LHCN-M2 (cell line): ENCODE results near the gene PLIN4. TPM values are rescaled to one million over a fixed set of nuclear protein-coding genes. Genes with fewer than 3 reads are reported as not detected.

Experiments used
- DNase-seq: peaks from one replicate; pipeline ENCODE4 v3.0.0-alpha.2; 2012; ENCODE audit warnings: low read depth
- total RNA-seq: library from RNA; depleted of rRNA; stranded (reverse); fragments of >200 nt; gene quantifications from 2 replicates; pipeline ENCODE4 v1.2.3, GENCODE V29; 2014

Gene PLIN4
- total RNA-seq, 1 experiment from 2014 or later: under 0.01 TPM

DNA sequence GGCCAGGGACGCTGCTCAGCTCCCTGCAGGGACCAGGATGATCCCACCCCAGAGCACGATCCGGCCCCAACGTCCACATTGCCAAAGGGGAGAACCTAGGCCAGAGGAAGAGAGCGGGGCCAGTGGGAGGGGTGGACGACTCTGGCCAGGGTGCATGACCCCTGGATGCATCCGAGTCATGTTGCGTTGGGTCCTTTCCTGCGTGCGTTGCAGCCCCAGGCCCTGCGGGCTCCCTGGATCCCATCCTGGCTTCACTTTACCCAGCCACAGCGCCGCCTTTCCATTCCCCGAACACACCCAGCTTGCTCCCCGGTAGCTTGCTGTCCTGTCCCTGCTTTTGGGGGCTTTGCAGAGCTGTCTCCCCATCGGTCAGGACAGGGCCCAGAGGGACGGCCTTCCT is 10.5 kb downstream of the PLIN4 start:
- DNase-seq: no peak

DNA sequence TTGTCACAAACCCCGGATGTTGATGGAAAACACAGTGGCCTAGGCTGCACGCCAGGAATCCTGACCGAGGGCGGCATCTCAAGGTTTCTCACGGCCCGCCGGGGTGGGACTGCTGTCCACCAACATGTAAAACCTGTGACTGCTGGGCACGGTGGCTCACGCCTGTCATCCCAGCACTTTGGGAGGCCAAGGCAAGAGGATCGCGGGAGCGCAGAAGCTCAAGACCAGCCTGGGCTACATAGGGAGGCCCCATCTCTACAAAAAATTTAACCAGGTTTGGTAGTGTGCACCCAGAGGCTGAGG is 11.2 kb downstream of the PLIN4 start:
- DNase-seq: no peak

DNA sequence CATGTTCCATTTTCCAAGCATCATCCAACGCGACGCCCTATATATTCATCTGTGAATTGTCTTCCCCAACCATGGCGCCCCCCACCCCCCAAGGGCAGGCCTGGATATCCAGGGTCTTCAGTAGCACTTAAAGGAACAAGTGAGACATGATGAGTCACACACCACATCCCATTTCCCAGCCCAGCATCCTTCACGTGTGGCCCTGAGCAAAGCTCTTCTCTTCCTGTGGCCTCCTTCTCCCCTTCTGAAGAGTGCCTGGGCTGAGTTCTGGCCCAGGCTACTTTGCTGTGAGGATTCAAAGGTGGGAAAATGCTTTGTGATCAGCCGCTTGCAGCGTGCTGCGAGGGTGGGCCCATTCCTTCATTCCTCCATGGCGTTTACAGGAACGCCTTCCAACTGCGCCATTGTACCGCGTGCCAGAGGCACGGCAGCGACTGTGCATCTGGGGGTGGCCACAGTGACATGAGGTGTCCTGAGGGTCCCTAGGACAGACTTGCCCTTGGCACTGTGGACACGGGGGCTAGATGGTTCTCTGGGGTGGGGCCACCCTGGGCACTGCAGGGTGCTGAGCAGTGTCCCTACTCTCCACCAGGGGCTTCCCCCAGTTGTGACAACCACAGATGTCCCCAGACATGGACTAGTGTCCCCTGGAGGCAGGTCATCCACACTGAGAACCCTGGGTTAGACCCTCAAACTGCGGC is 11.7 kb downstream of the PLIN4 start:
- peak; percentile 71 for DNase-seq

DNA sequence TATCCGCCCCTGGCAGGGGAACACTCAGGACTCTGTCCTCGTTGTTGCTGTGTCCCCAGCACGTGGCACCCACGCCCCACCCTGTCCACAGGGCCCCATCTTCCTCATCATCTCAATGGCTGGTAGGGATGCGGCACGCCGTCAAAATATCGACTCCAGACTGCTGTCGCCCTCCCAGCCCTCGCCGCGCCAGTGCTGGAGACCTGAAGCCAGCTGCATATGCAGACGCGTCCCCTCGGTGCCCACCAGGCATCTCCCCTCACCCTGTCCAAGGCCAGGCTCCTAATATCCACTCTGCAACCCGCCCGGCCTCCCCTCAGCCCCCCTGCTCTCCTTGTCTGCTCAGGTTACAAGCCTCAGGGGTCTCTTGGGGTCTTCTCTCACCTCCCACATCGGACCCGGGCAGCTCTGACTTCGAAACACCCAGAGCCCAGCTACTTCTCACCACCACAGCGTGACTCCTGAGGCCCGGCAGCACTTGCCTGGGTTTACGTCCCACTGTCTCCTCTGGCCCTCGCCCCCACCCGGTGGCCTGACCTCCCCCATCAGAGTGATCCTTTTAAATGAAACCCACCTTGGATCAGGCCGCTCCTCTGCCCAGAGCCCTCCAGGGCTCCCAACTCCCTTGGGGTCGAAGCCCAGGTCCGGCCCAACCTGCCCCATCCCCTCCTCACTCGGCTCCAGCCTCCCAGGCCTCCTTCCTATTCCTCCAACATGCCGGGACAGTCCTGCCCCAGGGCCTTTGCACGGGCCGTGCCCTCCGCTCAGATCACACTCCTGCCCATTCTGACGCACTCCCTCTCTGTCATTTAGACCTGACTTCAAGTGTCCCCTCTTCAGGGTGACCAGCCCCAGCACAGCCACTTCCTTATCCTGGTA is 12.5 kb downstream of the PLIN4 start:
- no peak for DNase-seq

DNA sequence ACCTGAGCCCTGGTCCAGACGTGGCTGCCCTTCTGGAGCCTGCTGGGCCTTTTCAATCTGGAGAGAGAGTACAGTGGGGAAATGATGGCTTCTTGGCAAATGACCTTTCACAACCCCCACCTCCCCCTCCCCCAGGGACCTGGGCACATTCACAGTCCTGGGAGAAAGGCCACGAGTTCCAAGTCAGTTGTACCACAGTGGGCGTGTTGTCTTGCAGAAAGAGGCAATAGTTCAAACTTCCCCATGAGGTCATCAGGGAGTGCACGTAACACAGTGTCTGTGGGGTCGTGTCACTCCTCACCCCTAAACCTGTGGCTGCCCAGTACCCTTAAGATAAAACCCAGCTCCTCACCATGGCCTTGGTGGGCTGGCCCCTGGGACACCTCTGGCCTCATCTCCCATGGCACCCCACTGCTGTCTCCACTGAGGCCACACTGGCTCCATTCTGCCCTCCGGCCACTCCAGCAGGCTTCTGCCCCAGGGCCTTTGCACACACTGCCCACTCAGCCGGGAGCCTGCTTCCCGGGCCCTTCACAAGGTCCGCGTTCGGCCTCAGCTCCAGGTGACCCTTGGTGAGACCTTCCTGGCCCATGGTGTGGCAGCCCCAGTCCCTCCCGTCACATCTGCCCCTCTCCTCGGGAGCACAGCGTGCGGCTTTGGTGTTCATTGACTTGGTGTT is 13.3 kb downstream of the PLIN4 start:
- DNase-seq: peak; percentile 19

DNA sequence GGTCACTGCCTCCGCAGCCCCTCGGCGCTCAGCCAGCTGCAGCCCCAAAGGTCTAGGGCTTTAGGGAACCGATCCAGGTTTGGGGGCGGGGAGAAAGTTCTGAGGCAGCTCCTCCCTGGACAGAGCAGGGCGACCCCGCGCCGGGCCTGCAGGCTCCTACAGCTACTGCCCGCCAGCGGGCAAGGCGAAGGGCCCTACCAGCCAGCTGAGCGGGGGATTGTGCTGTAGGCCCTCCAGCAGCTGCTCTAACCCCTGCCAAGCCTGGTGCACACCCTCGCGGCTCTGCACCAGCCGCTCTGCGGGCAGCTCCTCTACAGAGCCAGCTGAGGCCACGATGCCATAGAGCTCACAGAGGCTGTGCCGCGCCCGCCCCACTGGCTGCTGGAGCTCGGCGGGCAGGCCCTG is 14.0 kb downstream of the PLIN4 start:
- peak; percentile 24 for DNase-seq

DNA sequence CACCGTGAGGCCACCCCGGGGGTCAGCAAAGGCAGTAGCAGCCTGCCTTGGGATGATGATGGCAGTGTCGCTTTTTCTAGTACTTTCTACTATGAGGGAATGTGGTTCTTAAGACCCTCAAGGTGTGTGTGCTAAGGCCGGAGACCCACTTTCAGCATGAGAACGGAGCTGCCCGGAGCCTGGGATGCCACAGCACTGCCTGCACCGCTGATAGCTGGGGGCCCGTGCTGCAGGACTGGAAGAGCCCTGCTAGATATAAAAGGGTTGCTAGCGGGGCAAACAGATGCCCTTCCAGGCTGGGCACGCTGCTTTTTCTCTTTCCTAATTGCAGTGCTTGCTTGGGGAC is 14.5 kb downstream of the PLIN4 start:
- DNase-seq: no peak

DNA sequence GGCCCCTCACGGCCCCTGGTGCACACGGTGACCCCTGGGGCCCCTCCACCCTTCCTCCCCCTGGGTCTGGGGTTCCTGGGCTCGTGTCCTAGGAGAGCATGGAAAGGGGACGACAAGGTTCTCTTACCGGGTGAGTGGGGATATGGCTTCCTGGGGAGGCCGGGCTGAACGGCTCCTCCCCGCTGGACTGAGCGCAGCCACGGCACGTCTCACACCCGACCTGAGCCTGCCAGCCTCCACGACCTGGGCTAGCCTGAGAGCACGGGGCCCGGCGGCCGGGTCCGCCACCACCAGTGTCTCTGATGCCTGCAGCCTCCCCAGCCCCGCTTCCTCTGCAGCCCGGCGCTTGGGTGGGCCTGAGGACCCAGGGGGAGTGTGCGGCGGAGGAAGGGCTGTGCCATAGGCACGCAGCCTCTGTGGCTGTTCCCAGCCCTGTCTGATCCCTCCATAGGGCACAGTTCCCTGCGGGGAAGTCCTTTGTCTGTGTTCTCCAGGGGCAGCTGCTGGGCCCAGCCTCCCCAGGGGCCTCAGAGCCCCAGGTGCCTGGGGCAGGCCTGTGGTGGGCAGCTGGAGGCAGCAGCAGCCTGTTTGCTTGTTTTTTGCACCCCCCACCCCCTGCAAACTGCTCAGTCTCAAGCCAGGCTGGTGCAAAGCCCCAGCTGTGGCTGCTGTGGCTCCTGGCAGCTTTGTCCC is 15.0 kb downstream of the PLIN4 start:
- no peak for DNase-seq

DNA sequence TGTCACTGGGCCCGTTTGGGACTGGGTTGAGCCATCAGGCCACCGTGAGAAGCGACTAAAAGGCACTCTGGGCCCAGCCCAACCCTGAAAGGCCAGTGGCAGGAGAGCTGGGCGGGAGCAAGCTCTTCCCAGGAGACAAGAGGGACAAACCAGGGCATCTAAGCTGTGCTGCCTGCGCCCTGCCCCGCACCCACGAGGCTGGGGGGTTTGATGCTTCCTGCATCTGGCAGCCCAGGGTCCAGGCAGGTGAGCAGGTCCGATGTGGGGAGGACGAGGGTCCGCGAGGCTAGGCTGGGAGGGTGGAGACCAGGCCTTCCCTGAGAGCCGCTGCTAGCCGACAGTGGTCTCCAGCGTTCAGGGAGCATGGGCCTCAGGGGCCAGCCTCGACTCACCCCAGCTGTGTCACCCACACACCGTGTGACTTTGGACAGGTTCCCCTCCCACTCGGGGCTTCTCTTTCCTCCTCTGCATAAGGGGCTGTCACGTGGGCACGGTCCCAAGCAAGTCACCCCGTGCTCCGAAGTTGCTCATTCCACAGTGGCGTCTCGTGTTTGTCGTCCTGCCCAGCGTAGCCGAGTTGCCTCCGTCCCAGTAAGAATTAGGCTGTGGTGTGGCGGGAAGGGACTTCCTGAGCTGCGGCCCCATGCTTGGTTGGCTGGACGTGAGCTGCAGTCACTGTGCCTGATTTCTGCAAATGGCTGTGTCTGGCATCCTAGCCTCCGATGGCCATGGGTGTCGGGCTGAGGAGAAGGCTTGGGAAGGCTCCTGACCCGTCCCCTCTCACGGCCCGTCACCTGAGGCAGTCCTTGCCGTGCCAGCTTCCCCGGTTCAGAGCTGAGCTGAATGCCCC is 15.8 kb downstream of the PLIN4 start:
- DNase-seq: no peak

DNA sequence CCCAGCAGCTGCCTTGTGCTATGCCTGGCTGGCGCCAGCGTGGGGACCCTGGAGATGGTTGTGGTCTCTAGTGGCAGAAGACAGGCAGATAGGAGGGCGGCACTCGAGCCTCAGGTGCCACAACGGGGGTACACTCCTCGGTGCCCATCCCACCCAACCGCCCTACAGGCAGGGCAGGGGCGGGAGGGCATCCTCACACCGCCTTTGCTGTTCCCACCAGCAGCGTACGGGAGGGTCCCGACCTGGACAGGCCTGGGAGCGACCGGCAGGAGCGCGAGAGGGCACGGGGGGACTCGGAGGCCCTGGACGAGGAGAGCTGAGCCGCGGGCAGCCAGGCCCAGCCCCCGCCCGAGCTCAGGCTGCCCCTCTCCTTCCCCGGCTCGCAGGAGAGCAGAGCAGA is 16.6 kb downstream of the PLIN4 start:
- DNase-seq: no peak

DNA sequence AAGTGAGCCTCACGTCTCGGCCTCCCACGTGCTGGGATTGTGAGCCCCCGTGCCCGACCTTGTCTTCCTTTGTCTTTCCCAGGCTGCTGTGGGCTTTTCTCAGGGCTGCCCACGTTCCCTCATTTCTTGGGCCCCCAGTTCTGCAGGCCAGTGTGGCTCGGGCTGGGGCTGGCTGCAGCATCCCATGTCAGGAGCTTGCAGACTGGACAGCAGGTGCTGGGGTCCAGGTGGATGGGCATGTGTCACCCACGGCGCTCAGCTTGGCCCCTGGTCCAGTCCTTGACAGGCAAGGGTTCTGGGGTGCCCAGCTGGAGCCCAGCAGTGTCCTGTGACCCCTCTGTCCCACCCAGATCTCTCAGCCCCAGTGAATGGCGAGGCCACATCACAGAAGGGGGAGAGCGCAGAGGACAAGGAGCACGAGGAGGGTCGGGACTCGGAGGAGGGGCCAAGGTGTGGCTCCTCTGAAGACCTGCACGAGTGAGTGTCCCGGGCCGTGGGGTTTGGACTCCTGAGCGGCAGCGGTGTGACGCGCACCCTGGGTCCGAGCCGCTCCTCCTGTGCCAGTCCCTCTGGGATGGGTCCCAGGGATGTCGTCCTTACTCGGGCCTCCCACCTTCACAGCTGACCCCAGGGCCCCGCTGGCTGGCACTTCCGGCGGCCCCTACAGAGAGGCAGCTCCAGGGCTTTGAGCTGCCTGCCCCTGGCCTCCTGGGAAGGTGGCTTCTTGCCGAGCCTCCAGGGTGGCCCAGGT is 17.3 kb downstream of the PLIN4 start:
- DNase-seq: no peak

DNA sequence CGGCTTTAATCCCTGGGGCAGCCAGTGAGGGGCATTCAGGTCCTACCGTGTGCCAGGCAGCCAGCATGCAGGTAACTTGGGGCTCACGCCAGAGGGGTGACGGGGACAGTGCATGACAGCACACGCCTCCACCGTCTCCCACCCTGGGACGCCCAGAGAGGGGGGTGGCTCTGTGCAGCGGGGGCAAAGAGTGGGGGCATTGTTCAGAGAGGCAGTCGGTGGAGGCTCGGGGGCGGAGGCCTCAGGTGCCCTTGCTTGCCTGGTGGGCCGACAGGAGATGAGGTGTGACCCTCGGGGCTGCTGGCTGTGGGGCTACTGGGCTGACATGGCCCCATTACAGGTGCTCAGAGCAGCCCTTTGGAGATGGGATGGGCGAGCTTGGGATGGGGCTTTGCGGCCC is 18.4 kb downstream of the PLIN4 start:
- DNase-seq: no peak

DNA sequence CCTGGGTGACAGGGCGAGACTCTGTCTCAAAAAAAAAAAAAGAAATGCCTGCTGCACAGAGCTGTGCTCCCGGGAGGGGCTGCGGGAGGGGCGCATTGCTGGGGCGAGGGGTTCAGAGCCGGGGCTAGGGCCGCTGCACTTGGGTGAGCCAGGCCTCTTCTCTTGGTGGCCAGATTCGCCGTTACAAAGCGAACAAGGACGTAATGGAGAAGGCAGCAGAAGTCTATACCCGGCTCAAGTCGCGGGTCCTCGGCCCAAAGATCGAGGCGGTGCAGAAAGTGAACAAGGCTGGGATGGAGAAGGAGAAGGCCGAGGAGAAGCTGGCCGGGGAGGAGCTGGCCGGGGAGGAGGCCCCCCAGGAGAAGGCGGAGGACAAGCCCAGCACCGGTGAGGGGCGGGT is 19.0 kb downstream of the PLIN4 start:
- no peak for DNase-seq

DNA sequence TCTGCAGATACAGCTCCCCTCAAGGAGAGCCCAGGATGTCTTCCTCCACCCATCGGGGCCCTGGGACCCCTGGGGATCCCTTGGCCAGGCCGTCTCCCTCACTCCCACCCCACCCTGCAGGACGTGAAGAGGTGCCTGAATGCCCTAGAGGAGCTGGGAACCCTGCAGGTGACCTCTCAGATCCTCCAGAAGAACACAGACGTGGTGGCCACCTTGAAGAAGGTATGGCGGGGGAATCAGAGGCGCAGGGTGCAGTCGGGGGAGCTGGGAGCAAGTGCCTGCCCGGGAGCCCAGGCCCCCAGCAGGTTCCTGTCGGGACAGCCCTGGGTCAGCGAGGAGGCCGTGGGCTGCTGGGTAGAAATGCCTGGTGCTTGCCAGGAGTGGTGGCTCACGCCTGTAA is 19.6 kb downstream of the PLIN4 start:
- no peak for DNase-seq

DNA sequence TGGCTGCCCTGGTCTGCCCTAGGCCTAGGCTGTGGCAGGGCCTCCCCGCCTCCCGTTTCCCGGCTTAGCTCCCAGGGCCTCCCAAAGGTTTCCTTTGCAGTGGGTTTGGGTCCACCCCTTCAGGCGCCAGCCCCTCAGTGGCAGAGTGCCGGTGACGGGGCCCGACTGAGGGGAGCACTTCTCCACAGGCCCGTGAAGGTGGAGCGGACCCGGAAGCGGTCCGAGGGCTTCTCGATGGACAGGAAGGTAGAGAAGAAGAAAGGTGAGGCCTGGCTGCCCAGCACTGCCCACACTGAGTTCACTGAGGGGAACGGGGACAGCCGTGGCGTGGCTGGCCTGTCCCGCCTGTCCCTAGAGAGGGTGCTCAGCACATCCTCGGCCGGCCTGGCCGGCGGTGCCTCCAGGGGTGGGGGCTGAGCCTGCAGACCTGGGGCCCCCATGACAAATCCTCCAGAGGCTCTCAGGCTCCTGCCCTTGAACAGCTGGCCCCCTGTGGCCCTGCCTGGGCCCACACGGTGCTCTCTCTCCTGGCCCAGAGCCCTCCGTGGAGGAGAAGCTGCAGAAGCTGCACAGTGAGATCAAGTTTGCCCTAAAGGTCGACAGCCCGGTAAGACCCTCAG is 20.4 kb downstream of the PLIN4 start:
- no peak for DNase-seq

DNA sequence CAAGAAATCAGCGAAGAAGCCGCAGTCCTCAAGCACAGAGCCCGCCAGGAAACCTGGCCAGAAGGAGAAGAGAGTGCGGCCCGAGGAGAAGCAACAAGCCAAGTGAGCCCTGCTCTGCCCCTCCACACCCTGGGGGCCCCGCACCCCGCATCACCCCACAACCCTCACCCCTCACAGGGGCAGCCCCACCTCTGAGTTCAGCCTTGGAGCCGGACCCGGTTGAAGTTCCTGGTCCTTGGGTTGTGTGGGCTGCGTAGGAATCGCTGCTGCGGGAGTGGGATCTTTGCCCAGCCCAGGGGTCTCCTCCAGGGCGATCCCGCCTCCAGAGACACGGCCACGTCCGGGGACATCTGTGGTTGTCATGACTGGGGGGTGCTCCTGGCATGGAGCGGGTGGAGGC is 22.0 kb downstream of the PLIN4 start:
- no peak for DNase-seq

DNA sequence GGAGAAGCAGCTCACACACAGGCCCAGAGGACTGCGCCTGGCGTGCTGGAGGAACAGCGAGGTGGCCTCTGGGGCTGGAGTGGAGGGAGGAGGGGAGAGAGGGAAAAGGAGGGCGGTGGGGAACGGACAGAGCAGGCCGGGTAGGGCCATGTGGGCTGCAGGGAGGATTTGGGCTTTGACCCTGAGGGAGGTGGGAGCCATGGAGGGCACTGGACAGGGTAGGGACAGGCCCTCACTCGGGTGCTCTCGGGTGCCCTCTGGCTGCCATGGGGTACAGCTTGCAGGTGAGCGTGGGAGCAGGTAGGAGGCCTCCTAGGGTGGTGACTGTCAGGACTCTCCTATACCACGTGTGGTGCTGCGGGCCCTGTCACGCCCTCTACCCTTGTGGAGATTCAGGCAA is 22.8 kb downstream of the PLIN4 start:
- no peak for DNase-seq

DNA sequence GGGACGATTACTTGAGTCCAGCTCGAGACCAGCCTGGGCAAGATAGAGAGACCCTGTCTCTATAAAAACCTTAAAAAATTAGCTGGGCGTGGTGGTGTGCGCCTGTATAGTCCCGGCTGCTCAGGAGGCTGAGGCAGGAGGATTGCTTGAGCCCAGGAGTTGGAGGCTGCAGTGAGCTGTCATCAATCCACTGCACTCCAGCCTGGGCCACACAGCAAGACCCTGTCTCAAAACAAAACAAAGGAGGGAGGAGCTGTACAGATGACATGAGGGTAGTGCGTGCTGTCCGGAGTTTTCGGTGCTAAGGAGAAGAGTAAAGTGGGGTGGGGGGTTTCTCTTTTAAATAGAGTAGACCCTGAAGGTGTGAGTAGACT is 23.6 kb downstream of the PLIN4 start:
- DNase-seq: no peak

DNA sequence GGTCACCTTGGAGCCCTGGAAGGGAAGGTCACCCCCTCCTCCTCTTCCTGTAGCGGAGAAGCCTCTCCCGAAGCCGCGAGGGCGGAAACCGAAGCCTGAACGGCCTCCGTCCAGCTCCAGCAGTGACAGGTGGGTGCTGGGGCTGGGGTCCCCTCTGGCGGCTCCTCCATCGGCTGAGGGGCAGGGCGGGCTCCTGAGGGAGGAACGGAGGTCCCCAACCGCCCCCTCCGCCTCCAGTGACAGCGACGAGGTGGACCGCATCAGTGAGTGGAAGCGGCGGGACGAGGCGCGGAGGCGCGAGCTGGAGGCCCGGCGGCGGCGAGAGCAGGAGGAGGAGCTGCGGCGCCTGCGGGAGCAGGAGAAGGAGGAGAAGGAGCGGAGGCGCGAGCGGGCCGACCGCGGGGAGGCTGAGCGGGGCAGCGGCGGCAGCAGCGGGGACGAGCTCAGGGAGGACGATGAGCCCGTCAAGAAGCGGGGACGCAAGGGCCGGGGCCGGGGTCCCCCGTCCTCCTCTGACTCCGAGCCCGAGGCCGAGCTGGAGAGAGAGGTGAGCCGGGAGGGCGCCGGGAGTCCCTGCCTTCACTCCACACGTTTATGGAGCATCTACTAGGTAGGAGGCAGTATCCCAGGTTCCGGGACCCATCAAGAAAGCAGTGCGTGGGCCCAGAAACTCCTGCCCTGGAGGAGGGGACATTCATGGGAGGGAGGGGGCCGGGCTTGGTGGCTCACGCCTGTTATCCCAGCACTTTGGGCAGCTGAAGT is 24.2 kb downstream of the PLIN4 start:
- no peak for DNase-seq
